T1000 (cell line): ENCODE data around the gene ADGRL4.
"Not testable (repeated sequence)": the region's sequence is repeated elsewhere in the genome, so short reads cannot be mapped to it uniquely, and the experiment has no call there.

Source experiments
- DNase-seq: peaks from one replicate; lab custom pipeline; 2025; ENCODE audit warnings: mixed read lengths; lab: John Stamatoyannopoulos, UW

ADGRL4 gene

DNA sequence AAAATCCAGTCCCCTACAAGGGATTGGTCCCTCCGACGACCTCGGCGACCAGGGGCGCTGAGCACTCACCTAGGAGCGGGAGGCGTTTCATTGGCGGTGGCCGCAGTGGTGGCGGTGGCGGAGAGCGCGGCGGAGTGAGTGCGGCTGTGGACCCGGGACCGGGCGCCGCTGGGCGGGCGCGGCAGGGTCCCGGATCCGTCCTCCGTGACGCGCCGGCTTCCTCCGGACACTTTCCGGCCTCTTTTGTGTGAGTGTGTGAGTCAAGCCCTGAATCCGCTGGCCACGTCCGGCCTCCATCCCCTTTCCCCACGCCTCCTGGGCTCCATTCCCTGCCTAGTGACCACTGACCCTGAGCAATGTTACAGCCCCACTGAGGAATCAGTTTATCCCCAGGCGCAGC, at the start of gene ADGRL4:
Gene ADGRL4, minus strand, starts transcription at position 167 of the 400 bp plus-strand sequence. Its CDS starts 76 bp downstream, at position 91.
- DNase-seq, result no peak

- DNase-seq, result no peak
Observed at GRCh38 chr1:79055856-79056255, 49.3 kb upstream of the ADGRL4 start.

DNA sequence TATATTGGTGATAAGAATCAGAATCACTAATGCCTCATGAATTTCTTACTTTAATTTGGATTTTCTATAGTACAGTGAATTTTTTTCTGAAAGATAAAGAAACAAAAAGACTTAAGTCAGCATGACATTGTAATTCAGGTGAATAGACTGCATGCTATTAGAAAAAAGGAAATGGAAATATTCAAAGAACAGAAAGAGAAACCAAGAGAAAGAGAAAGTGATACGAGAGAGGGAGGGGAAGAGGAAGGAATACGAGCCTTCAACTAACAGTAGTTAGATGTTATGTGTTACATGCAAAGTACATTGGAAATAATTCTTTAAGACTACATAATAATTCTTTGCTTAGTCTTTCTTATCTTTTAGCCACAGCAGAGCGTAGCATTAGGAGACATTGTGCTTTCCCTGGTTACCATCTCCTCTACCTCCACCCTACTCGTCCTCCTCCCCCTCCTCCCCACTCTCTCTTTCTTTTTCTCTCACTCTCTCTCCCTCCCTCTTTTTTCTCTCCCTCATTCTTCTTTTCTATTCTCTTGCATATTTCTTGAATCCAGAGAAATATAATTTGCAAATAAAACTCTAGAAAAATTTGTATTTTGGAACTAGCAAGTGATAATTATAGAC, 46.4 kb upstream of the ADGRL4 start:
- DNase-seq, result no peak

DNA sequence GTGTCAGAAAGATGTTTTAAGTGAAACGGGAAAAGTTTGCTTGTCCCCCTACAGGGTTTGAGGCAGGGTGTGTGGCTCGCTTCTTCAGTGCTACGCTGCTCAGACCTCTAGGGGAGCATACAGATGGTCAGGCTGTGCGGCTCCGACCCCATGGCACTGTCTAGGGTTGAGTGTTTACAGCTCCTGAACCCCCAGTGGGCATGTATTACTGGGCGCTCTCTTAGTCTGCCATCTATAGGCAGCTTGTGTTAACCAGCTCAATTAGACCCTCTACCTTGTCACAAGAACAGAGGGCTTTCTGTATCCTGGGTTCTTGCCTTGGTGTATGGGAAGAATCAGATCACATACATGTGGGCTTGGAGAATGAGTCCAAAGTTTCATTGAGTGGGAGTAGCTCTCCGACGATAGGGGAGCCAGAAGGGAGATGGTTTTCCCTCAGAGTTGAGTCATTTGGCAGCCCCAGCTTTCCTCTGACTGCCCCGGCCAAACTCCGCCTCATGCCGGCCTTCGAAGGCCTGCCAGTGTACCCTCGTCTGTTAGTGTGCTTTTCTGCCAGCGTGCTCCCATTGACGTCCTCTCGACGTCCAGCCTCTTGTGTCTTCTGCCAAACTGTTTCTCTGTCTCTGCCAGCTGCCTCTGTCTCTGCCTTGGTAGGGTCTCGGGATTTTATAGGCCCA, 38.6 kb upstream of the ADGRL4 start:
- DNase-seq, result no peak

DNA sequence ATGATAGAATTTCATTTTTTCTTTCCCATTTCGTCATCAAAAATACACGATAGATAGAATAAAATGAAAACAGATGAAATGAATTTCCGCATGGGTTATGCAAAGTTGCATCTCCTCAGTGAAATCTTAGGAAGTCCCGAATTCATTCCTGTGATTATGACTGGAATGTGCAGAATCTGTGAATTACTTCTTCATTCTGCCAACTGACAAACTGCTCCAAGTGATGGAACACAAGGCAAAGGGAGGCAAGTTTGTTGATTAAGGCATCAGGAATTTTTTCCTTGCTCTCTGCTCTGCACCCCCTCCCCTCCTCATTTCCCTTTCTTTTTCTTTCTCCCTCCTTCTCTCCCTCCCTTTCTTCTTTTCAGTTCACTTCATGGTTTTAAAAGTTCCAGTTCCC, 37.0 kb upstream of the ADGRL4 start:
- no peak for DNase-seq

GRCh38 chr1:79042539-79042938, 36.0 kb upstream of the ADGRL4 start:
- no peak for DNase-seq

- DNase-seq, result no peak
Observed at GRCh38 chr1:79042117-79042516, 35.6 kb upstream of the ADGRL4 start.

DNA sequence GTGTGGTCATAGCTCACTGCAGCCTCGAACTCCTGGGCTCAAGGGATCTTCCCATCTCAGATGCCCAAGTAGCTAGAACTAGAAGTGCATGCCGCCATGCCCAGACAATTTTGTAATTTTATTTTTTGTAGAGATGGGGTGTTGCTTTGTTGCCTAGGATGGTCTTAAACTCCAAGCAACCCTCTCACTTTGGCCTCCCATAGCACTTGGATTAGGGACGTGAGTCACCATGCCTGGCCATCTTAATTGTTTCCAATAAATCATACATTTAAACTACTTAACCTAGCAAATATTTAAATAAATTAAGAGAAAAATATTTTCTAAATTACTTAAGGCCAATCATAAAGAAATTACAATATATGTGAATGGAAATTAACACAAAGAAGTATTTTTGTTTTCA, 35.1 kb upstream of the ADGRL4 start:
- no peak for DNase-seq

DNA sequence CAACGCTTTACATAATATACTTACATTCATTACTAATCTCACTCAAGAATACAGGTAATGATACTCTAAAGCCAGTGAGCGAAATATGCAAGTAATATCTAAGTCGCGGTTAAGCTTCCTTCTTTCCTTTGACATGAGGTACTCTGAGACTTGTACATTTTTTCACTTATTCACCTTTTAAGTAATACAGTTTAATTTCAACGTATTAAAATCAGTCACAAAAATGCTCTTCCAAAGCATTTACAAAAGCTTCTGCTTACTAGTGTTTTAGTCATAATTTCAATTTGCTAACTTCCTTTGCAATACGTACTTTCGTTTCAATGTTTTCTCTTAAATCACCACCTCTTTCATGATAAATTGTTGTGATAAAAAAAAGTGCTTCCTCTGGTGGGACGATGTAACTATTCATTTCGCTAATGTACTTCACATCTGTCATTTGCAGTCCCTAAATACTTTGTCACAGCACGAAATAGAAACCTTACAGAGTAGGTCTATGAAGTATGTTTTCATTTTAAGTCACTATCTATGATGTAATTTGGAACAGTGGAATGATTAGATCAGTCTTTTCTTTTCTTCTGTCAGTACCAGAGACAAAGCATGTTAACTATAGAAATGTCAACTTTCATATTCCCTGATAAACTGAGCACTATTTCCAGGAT, 34.0 kb upstream of the ADGRL4 start:
- DNase-seq, result no peak

- no peak for DNase-seq
Observed at GRCh38 chr1:79037085-79037484, 30.6 kb upstream of the ADGRL4 start.

DNA sequence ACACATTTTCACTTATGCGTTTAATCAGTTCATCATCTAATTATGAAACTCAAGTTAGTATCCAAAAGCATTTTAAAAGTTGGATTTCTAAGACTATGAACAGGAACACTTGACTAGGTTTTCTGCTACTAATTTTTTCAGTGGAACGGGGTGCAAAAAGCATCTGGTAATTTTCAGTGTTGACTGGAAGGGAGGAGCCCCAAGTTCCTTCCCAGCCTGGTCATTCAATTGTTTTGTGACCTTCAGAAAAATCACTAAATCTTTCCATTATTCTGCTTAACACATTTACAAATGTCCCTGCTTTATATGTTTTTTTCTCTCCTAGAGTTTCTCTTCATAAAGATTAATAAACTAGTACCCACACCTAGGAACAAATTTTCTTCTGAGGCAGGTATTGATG, 6.0 kb upstream of the ADGRL4 start:
- DNase-seq, result no peak

GRCh38 chr1:79010589-79010988, 4.1 kb upstream of the ADGRL4 start:
- DNase-seq, result no peak

- DNase-seq, result no peak
Observed at GRCh38 chr1:79005945-79006344, 585 bp downstream of the ADGRL4 start.

- no peak for DNase-seq
Observed at GRCh38 chr1:79004916-79005315, 1.6 kb downstream of the ADGRL4 start.

- no peak for DNase-seq
Observed at GRCh38 chr1:78996791-78997190, 9.7 kb downstream of the ADGRL4 start.

GRCh38 chr1:78987042-78987441, 19.5 kb downstream of the ADGRL4 start:
- no peak for DNase-seq

GRCh38 chr1:78980511-78980910, 26.0 kb downstream of the ADGRL4 start:
- no peak for DNase-seq

DNA sequence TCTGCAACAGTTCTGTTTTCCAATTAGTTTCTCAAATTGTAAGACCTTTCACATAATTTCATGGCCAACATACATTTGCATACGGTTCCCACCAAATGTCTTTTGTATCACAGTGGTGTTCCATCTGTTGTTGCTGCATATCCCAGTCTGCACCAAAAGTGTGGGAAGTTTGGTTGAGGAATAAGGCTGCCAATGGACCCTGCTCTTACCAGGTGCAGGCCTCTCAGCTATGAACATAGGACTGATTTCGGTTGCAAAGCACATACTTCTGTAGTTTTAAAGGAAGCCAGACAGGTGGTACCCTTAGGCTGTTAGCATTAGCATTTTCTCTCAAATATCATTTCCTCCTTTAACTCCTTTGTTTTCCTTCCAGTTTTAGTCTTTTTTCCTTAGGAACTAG, 33.8 kb downstream of the ADGRL4 start:
- no peak for DNase-seq

- DNase-seq, result not testable (repeated sequence)
Observed at GRCh38 chr1:78967091-78967490, 39.4 kb downstream of the ADGRL4 start.

- no peak for DNase-seq
Observed at GRCh38 chr1:78958711-78959110, 47.8 kb downstream of the ADGRL4 start.

GRCh38 chr1:78950826-78951225, 55.7 kb downstream of the ADGRL4 start:
- no peak for DNase-seq

DNA sequence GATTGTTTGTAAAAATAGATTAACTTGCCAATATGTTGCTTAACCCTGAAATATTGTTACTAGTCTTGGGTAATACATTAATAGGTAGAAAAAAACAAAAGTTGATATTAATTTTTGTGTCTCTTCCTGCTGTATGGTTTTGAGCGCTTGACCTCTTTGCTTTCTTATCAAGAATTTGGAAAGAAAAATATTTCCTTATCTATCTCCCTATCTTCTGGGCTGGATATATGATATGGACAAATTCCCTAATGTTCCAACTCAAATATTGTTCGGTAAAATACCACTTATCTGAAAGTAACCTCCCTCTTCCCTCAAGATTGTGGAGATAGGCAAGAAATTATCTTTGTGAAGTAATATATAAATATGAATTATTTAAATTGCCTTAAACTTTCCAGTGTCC, 57.3 kb downstream of the ADGRL4 start:
- no peak for DNase-seq

DNA sequence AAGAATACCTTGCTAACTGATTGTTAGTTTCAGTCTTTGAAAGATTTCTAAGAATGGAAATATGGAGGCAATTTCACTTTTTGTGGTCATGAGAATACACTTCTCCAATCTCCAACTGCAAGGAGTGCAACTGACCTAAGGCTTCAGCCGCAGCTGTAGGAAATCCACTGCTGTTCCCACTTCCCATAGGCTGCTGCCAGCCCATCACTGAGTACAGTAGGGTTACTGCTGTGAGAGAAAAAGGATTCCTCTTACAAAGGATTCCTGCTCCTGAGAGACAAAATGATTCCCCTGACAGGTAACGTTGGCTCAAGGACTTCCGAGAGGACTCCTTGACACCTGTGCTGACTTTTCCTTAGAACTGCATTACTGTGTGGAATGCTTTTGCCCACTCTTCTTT, 87.4 kb downstream of the ADGRL4 start:
- no peak for DNase-seq
